Activated CD8-positive, alpha-beta memory T cell treated with anti-CD3 and anti-CD28 coated beads for 48 hours (primary cell): ENCODE data around the gene SLITRK2.

ENCODE experiments used
- DNase-seq, 3 experiments: peaks; one replicate each; pipeline ENCODE4 v3.0.0-alpha.2; 2020; ENCODE audit warnings: low read depth in 2 of 3, low spot score in 2 of 3

Gene SLITRK2

GRCh38 chrX:145848857-145849256, 31.2 kb downstream of the SLITRK2 start:
- DNase-seq = no peak

GRCh38 chrX:145853181-145853580, 35.6 kb downstream of the SLITRK2 start:
- no peak for DNase-seq

GRCh38 chrX:145856181-145856580, 38.6 kb downstream of the SLITRK2 start:
- DNase-seq = no peak

- DNase-seq = no peak
Measured at GRCh38 chrX:145861818-145862217, 44.2 kb downstream of the SLITRK2 start.

- DNase-seq = no peak
Measured at GRCh38 chrX:145865082-145865481, 47.5 kb downstream of the SLITRK2 start.
